HG02885 (cell line): ENCODE results near the gene PRDM1.

Experiments used
- ATAC-seq: cut with Tn5 transposase; IDR thresholded peaks from one replicate; pipeline ENCODE4 v1.9.1; 2021; ENCODE audit warnings: mild to moderate bottlenecking; ENCODE audit not compliant: unreplicated experiment, poor library complexity

PRDM1 gene

GRCh38 chr6:106094261-106094963, 8.3 kb downstream of the PRDM1 start:
- ATAC-seq: no peak

- ATAC-seq: no peak
Measured at GRCh38 chr6:106094964-106095335, 8.8 kb downstream of the PRDM1 start.

GRCh38 chr6:106097411-106098231, 11.5 kb downstream of the PRDM1 start:
- ATAC-seq: peak; percentile 54

GRCh38 chr6:106098383-106099234, 12.5 kb downstream of the PRDM1 start:
- ATAC-seq: peak; percentile 49

- no peak for ATAC-seq
Measured at GRCh38 chr6:106099235-106099537, 13.1 kb downstream of the PRDM1 start.

- ATAC-seq: no peak
Measured at GRCh38 chr6:106100755-106101154, 14.6 kb downstream of the PRDM1 start.

GRCh38 chr6:106101466-106101865, 15.3 kb downstream of the PRDM1 start:
- ATAC-seq: no peak

GRCh38 chr6:106102034-106102433, 15.9 kb downstream of the PRDM1 start:
- peak; percentile 74 for ATAC-seq

GRCh38 chr6:106102967-106103727, 17.0 kb downstream of the PRDM1 start:
- no peak for ATAC-seq

GRCh38 chr6:106103728-106104109, 17.6 kb downstream of the PRDM1 start:
- peak; percentile 37 for ATAC-seq

GRCh38 chr6:106104476-106104875, 18.3 kb downstream of the PRDM1 start:
- no peak for ATAC-seq

GRCh38 chr6:106104941-106105340, 18.8 kb downstream of the PRDM1 start:
- ATAC-seq: no peak

- no peak for ATAC-seq
Measured at GRCh38 chr6:106105493-106105892, 19.4 kb downstream of the PRDM1 start.

- ATAC-seq: no peak
Measured at GRCh38 chr6:106106276-106107042, 20.3 kb downstream of the PRDM1 start.

GRCh38 chr6:106107043-106107613, 21.0 kb downstream of the PRDM1 start:
- ATAC-seq: no peak

- ATAC-seq: no peak
Measured at GRCh38 chr6:106108129-106108528, 22.0 kb downstream of the PRDM1 start.

GRCh38 chr6:106109029-106109428, 22.9 kb downstream of the PRDM1 start:
- no peak for ATAC-seq

GRCh38 chr6:106110164-106110826, 24.2 kb downstream of the PRDM1 start:
- ATAC-seq: no peak

- no peak for ATAC-seq
Measured at GRCh38 chr6:106112433-106112832, 26.3 kb downstream of the PRDM1 start.
